Stimulated activated naive CD8-positive, alpha-beta T cell treated with anti-CD3 and anti-CD28 coated beads, Interleukin-15, Interleukin-2, amounts not matched to agents 100 U/mL and 50 U/mL, for 24 hours (primary cell): Measurements from ENCODE around the gene MBTD1.
"Not testable (repeated sequence)": the region's sequence is repeated elsewhere in the genome, so short reads cannot be mapped to it uniquely, and the experiment has no call there.

Source experiments
- ATAC-seq: fragments of 150-1000 bp; cut with Tn5 transposase; one replicate; pipeline ENCODE4 v1.10.0; 2021
- DNase-seq: peaks from one replicate; pipeline ENCODE4 v3.0.0; 2021

MBTD1 gene

DNA sequence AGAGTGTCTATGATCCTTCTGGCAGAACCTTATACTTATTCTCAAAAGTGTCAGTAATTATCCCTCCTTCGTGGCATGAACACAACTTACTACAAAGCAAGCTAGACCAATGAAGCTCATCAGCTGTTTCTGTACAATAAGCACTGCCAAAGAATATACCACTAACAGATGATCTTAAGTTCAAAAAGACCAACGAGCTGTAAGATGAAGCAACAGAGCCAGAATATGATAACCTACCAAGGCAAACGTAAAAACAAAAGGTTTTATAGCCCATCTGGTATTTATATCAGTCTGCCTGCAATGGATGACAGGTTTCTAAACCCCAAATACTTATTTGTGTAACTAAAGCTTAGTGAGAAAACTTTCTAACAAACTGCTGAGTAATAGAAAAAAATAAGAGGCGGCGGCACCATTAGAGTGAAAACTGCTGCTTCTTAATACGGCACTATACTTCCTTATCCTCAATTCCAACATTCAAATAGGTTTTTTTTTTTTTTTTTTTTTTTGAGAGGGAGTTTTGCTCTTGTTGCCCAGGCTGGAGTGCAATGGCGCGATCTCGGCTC, 71.5 kb downstream of the MBTD1 start:
- DNase-seq (no peak), ATAC-seq (no peak)

DNA sequence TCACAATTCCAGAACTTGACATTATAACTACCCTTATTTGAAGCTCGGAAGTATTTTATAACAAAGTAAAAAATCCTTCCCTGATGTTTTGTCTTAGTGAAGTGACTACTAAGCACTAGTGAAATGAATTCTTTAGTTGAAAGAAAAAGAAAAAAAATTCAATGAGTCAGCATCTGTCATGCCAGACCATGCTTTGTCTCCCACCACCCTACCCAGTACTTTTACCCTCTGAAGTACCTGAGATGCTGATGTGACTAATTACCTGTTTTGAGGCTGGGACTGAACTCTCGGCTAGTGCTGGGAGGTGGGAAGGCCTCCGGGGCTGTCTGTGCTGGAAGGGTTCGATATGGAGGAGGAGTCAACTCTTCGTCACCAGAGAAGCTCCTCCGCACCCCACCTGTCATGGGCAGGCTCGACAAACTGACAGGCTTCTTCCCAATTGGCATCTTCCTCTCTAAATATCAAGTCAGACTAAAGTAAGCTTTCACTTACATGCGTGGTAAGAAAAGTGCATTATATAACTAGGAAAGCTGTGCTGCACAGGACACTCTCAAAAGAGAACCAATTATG, 74.0 kb downstream of the MBTD1 start:
- DNase-seq (no peak), ATAC-seq (no peak)

DNA sequence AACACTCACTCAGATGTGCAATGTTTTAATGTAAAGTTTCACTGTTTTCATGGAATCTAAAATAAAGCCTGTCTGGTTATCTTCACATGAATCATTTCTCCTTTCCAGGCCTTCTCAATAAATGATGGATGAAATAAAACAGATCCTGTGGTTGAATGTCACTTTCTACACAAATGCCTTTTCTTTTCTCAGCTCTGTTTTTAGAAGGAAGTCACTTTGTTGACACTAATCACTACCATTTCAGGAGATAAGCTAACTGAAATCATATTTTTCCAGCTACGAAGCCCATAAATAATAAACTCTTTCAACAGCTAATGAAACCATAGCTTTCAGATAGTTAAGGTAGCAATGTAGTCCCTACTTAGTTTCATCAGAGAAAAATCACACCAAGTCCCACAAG, 75.7 kb downstream of the MBTD1 start:
- no peak for DNase-seq
- ATAC-seq, result no peak

DNA sequence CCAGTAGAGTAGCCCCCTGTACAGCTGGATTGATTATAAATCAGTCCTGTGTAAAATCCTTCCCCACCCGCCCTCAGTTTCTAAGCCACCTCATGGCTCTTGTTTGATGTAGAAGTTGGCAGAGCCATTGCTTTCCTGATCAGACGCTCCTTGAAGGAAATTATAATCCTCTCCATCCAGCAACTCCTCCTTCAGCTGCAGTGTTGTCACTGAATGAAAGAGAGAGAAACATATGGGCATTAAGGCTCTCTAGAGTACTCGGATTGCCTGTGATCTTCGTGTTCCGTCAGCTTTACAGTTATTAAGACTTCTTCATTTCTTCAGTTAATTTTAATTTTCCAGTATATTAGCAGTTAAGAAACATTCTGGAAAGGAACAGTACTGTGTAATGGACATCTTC, 79.4 kb downstream of the MBTD1 start:
- DNase-seq (no peak), ATAC-seq (no peak)

DNA sequence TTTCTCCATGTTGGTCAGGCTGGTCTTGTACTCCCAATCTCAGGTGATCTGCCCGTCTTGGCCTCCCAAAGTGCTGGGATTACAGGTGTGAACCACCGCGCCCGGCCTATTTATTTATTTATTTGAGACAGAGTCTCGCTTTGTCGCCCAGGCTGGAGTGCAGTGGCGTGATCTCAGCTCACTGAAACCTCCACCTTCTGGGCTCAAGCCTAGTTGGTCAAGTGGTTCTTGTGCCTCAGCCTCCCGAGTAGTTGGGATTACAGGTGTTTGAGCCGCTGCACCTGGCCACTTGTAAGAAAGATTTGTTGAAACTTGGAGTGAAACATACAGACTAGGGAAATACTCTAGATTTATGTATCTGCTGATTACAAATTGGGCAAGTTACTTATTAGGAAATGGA, 87.8 kb downstream of the MBTD1 start:
- ATAC-seq, DNase-seq: not testable (repeated sequence)

DNA sequence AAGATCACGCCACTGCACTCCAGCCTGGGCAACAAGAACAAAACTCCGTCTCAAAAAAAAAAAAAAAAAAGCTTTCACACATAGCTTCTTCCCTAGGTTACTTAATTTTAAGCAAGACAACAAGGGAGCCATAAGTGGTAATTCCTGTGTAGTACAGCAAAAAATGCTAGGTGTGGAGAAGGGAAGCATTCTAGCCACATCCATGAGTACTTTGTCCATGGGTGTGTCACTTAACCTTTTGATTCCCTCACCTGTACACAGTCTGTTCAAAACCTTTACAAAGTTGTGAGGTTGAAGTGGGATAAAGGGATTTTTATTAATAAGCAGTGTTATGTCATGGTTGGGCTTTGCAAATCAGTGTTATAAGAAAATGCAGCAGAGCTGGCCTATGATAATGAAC, 89.1 kb downstream of the MBTD1 start:
- DNase-seq (no peak), ATAC-seq (no peak)

DNA sequence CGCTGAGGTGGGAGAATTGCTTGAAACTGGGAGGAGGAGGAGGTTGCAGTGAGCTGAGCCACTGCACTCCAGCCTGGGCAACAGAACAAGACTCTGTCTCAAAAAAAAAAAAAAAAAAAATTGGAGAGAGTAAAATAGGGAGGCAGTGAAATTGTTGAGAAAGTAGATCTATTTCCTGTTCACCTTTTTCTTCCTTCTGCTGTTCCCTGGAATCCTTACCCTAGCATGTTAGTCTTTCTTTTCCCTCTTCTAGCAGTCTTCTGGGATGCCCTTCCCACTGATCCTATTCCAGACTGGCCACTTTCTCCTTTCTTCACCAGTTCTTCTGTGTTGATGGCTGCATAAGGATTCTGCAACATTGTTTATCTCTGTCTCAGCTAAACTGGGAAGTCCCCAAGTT, 90.5 kb downstream of the MBTD1 start:
- DNase-seq (no peak), ATAC-seq (no peak)

DNA sequence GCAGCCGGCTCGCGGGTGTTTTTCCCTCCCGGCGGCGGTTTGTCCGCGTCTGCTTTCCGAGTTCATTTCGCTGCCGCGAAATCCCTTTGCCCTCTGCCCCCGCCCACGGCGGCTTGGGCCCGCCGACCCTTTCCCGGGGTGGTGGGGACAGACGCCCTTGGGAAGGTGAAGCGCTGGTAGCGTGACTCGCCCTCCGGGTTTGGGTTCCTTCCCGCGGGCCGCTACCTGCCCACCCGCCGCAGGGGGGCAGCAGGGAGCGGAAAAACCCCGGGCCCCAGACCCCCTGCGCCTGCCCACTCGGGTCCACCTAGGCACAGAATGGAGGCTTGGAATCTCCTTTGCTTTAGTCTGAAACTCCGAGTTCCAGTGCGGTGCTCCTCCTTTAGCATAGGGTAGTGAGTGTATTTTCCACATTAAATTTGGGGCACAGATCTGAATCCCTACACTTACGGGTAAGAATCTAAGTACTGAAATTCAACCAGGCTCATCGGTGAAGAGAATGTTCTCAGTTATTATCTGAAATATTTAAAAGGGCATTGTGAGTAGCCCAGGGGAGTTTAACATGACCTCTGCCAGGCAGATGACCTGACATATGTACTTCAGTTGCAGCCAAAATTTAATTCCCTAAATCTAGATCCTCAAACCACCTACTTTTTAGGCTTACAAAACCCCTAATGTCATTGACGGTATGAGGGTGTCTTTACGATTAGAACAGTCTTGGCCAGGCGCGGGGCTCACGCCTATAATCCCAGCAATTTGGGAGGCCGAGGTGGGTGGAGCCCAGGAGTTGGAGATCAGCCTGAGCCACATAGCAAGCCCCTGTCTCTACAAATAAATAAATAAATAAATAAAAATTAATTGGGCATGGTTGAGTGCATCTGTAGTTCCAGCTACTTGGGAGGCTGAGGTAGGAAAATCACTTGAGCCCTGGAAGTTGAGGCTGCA, 92.6 kb downstream of the MBTD1 start:
- peak; percentile 55 for ATAC-seq
- peak; percentile 85 for DNase-seq

DNA sequence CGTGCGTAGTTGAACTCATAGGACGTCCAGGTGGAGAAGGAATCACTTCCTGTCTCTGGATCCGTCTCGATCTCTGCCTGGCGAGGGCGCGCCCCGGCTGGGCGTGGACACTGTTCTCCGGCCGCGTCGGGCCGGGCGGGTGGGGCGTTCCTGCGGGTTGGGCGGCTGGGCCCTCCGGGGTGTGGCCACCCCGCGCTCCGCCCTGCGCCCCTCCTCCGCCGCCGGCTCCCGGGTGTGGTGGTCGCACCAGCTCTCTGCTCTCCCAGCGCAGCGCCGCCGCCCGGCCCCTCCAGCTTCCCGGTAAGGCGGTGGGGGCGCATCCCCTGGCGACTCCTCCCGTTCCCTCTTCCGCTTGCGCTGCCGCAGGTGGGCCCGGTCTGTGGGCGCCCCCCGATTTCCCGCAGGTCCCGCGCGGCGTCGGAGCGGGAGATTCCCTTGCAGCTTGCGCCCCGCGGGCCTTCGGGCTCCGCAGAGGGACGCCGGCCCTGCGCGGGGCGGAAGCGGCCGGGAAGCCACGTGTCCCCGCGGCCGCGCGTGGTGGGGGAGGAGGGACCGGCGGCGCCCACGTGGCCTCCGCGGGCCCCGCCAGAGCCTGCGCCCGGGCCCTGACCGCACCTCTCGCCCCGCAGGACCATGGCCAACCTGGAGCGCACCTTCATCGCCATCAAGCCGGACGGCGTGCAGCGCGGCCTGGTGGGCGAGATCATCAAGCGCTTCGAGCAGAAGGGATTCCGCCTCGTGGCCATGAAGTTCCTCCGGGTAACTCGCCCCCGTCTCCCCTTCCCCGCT, 93.5 kb downstream of the MBTD1 start, which contains the start of gene NME2:
Gene NME2 (plus strand): TSS at position 214 of the 789 bp plus-strand sequence. CDS start 420 bp downstream, at position 634.
- ATAC-seq (peak; percentile 88), DNase-seq (peak; percentile 86)

DNA sequence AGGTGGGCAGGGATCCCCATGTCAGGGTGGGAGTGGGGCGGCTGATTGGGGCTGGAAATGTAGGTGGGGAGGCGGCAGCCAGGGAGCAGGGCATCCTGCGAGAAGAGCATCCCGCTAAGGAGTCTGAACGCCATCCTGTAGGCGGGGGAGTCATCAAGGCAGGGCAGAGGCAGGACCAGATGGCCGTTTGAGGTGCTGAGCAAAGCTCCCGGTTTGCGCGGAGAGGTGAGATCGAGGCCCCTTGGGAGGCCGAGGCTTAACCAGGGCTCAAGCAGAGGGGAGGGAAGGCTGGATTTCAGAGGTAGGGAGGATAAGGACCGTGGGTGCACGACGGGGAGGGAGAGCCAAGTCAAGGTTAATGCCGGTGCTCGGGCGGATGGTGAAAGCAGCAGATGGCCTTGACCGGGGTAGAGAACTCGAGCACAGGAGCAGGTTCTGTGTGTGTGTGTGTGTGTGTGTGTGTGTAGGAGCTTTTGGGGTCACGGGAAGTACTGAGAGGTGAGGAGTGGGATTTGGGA, 94.1 kb downstream of the MBTD1 start:
- ATAC-seq, result peak; percentile 41
- DNase-seq, result peak; percentile 41

DNA sequence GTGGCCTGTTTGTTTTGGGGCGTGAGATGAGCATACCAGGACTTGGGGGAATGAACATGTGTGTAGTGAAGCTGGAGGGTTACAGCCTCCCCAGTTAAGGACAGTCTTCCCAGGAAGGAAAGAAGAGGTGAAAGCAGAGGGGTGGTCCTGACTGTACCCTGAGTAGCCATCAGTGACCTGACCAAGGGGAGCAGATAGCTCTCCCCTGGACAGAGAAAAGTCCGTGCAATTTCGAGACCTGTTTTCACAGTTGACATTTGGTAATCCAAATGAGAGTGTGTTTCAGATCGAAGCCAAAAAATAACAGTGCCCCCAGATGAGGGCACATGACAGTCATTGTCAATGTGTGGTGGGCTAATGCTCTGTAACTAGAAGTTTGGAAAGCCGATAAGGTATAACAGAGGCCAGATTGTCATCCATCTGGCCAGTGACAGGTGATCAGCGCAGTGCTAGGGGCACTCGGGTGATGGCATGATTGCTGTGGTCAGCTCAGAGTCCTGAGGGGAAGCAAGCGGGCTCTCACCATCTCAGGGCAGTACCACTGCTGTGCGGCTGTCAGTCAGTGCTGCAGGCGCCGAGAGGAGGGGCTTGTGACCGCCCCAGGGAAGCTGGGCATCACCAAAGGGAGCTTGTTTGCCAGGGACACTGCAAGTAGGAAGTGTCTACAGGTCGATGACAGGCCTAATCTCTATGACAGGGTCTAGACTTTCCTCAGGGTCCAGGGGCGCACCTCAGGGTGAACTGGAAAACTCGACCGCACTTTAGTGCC, 94.8 kb downstream of the MBTD1 start:
- DNase-seq, result peak; percentile 16
- no peak for ATAC-seq

DNA sequence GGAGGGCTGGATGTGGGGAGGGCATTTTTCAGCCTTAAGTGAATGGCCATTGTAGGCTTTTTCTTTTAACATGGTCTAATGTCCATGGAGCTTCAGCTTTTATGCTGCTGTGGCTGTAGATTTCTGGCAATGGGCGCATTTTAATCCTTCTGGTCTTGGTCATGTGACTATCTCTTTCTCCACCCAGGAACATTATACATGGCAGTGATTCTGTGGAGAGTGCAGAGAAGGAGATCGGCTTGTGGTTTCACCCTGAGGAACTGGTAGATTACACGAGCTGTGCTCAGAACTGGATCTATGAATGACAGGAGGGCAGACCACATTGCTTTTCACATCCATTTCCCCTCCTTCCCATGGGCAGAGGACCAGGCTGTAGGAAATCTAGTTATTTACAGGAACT, 98.3 kb downstream of the MBTD1 start:
- no peak for DNase-seq
- no peak for ATAC-seq

DNA sequence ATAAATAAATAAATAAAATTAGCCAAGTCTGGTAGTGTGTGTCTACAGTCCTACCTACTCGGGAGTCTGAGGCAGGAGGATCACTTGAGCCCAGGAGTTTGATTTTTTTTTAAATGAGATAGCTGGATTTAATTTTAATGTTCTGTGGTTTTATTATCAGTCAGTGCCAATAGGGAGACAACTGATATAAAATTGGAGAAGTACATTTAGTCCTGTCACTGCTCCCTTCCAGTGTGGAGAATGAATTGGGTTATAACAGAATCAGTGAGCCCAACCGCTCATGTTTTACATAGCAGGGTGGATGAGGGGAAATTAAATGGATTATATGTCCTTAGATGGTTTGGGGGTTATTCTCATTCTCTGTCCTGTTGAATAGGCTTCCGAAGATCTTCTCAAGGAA, 100.2 kb downstream of the MBTD1 start:
- ATAC-seq (no peak), DNase-seq (no peak)

DNA sequence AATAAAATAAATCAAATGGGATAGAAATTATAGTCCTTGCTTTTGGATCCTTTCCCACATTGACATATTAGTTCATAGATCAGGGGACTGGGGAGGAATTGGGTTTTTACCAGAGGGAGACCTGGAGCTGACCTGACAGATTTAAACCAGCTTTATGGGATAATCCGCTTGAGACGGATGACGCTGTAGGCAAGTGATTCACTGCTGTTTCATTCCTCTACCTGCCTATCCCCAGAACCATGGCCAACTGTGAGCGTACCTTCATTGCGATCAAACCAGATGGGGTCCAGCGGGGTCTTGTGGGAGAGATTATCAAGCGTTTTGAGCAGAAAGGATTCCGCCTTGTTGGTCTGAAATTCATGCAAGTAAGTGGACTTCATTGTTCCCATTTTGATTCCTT, 104.4 kb downstream of the MBTD1 start:
- ATAC-seq, result no peak
- no peak for DNase-seq

DNA sequence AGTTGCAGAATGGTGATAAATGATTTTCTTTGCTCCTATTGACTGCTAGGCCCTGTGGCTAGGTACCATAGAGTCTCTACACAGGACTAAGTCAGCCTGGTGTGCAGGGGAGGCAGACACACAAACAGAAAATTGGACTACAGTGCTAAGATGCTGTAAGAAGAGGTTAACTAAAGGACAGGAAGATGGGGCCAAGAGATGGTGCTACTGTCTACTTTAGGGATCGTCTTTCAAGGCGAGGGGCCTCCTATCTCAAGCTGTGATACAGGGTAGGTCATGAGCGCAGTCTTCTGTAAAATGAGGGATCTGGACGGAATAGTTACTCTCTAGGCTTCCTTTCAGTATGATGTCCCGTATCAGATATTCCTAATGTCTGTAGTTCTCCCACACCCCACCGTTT, 105.7 kb downstream of the MBTD1 start:
- ATAC-seq, result no peak
- no peak for DNase-seq

DNA sequence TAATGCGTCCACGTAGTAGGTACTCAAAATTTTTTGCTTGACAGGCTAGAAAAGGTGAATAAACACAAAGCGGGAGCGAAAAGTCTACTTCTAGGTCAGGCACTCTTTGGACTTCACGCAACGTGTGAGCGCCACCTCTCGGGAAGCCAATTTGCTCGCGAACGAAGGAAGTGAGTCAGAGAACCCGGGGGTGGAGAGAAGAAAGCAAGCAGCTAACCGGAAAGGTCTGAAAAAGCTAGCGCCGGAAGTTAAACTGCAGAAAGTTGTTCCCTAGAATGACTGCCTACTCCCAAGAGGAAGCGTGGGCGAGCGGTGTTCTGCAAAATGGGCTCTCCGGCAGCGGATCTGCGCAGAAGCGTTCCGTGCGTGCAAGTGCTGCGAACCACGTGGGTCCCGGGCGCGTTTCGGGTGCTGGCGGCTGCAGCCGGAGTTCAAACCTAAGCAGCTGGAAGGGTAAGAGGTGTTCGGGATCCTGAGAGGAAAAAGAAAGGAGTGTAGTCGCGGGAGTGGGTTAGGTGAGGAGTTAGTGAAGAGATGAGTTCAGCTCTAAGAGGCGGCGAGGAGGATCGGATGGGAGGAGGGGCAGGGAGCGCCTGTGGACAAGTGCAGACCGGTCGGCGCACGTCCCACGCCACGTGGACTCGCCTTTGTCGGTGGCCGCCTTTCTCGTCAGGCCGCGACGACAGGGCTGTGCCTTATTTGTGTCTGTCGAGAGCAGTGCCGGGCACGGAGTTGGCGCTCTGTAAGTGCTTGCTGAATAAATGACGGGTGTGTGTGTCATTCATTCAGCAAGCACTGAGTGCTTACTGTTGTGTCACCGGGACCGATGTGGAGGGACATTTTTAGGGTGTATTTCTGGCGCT, 106.4 kb downstream of the MBTD1 start, which contains the start of gene NME1:
Gene NME1 (plus strand): TSS at position 350 of the 863 bp plus-strand sequence. CDS start 2,096 bp downstream, outside the sequence.
- DNase-seq, result peak; percentile 97
- peak; percentile 92 for ATAC-seq

DNA sequence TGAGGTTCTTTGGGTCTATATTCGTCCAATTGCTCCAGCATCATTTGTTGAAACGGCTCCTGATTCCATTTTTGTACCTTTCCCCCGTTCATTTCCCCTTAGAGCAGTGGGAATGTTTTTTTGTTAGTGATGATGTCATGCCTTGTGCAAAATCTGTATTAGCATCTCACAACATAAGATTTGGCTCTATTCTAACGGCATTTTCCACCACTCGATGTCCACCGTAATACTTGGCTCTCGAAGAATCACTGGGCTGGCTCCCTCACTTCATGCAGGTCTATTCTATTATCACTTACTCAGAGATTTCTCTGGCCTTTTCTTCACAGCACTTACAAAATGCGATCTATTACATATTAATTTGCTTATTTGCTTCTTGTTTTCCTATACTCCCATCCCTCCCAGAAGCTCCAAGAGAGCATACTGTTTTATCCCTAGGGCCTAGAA, 107.1 kb downstream of the MBTD1 start:
- ATAC-seq, result no peak
- no peak for DNase-seq

DNA sequence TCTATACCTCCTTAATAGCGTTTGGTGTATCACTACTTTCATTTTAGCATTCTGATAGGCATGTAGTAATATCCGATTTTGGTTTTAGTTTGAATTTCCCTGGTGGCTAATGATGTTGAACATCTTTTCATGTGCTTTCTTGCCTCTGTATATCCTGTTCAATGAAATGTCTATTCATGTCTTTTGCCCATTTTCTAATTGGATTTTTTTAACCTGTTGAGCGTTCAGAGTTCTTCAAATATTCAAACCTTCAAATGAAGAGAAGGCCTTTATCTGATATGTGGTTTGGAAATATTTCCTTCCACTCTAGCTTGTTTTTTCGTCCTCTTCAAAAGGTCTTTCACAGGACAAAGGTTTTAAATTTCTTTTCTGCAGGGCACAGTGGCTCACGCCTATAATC, 108.9 kb downstream of the MBTD1 start:
- no peak for ATAC-seq
- DNase-seq, result no peak

DNA sequence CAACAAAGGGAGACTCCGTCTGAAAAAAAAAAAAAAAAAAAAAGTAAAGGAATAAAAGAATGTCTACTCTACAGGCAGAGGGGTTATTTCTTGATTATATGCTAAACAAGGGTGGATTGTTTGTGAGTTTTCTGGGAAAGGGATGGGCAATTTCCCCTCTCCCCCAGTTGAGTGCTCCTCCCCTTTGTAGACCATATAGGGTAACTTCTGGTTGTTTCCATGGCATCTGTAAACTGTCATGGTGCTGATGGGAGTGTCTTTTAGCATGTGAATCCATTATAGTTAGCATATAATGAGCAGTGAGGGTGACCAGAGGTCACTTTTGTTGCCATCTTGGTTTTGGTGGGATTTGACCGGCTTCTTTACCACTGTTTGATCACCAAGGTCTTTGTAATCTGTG, 110.7 kb downstream of the MBTD1 start:
- no peak for DNase-seq
- ATAC-seq, result no peak

DNA sequence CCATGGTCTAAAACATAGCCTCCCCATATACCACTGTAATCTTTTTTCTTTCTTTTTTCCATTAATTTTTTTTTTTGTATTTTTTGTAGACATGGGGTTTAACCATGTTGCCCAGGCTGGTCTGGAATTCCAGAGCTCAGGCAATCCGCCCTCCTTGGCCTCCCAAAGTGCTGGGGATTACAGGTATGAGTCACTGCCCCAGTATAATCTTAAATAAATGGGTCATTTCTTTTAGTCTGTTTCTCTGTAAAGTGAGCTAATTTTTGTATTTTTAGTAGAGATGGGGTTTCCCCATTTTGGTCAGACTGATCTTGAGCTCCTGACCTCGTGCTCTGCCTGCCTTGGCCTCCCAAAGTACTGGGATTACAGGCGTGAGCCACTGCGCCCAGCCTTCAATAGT, 112.2 kb downstream of the MBTD1 start:
- ATAC-seq, result peak; percentile 52
- no peak for DNase-seq
